ENCODE results near the gene CDC7. TPM values are rescaled to one million over a fixed set of nuclear protein-coding genes. Genes with fewer than 3 reads are reported as not detected.

Gene CDC7
- total RNA-seq, 2 donors from 2014 or later, result 3.5 to 10.3 TPM

- Histone ChIP-seq H3K9me3 (no peaks in the 10 kb centered on the region), H3K4me1 (no peaks in the 10 kb centered on the region), H3K4me3 (no peak overlapping the region), H3K27ac (no peak overlapping the region), H3K9ac (ENCODE audit: low read depth in 2 of 2, low read length in 2 of 2) (no peak overlapping the region), H3K36me3 (no peaks in the 10 kb centered on the region), H3K27me3 (no peaks in the 10 kb centered on the region)
- TF ChIP-seq, protein P1, sequence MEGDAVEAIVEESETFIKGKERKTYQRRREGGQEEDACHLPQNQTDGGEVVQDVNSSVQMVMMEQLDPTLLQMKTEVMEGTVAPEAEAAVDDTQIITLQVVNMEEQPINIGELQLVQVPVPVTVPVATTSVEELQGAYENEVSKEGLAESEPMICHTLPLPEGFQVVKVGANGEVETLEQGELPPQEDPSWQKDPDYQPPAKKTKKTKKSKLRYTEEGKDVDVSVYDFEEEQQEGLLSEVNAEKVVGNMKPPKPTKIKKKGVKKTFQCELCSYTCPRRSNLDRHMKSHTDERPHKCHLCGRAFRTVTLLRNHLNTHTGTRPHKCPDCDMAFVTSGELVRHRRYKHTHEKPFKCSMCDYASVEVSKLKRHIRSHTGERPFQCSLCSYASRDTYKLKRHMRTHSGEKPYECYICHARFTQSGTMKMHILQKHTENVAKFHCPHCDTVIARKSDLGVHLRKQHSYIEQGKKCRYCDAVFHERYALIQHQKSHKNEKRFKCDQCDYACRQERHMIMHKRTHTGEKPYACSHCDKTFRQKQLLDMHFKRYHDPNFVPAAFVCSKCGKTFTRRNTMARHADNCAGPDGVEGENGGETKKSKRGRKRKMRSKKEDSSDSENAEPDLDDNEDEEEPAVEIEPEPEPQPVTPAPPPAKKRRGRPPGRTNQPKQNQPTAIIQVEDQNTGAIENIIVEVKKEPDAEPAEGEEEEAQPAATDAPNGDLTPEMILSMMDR (IDR thresholded peaks at IDR 0.05), result no peak
- no peak for DNase-seq
- intact Hi-C loops (cut with DNase I), result no loop called here
Observed at GRCh38 chr1:91553177-91553591, 52.5 kb downstream of the CDC7 start.

GRCh38 chr1:91555074-91555730 lies 54.6 kb downstream of the CDC7 start:
- Histone ChIP-seq H3K27ac (peak overlapping the region; percentile 11), H3K9me3 (no peaks in the 10 kb centered on the region), H3K36me3 (no peaks in the 10 kb centered on the region), H3K4me3 (no peak overlapping the region), H3K4me1 (no peaks in the 10 kb centered on the region), H3K9ac (ENCODE audit: low read depth in 2 of 2, low read length in 2 of 2) (no peak overlapping the region), H3K27me3 (no peaks in the 10 kb centered on the region)
- intact Hi-C loops (cut with DNase I), result no loop called here
- no peak for DNase-seq
- TF ChIP-seq, protein P1 (IDR thresholded peaks at IDR 0.05), result no peak

- intact Hi-C loops (cut with DNase I), result no loop called here
- Histone ChIP-seq H3K9ac (ENCODE audit: low read depth in 2 of 2, low read length in 2 of 2) (peak overlapping the region in 1 of 2 donors; percentile 4), H3K36me3 (no peaks in the 10 kb centered on the region), H3K9me3 (no peaks in the 10 kb centered on the region), H3K27ac (peak overlapping the region; percentile 11), H3K4me3 (no peak overlapping the region), H3K4me1 (no peaks in the 10 kb centered on the region), H3K27me3 (no peaks in the 10 kb centered on the region)
- TF ChIP-seq, protein P1 (IDR thresholded peaks at IDR 0.05), result no peak
- no peak for DNase-seq
Observed at GRCh38 chr1:91555821-91556531, 55.3 kb downstream of the CDC7 start.

DNA sequence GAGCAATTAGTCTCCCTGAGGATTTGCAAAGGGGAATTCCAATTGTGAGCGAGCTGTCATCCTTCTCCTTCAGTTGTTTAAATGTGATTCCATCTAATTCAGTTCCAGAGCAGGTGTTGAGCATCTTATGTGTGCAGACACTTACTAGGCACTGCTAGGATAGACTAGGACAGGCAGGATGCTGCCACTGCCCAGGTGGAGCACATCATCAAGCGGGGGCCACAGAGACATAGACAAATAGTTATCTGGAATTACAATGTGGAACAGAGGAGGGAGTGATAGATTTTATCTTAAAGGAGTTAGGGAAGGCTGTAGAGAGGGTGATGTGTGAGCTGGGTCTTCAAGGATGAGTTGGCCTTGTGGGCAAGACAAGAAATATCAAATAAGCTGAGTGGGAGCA lies 55.9 kb downstream of the CDC7 start:
- no peak for DNase-seq
- TF ChIP-seq, protein P1 (IDR thresholded peaks at IDR 0.05), result no peak
- H3K4me1 ChIP-seq, result no peaks in the 10 kb centered on the region
- H3K9me3 ChIP-seq, result no peaks in the 10 kb centered on the region
- H3K9ac ChIP-seq (ENCODE audit: low read depth in 2 of 2, low read length in 2 of 2), result no peak overlapping the region
- no peak overlapping the region for H3K27ac ChIP-seq
- no peaks in the 10 kb centered on the region for H3K36me3 ChIP-seq
- no peaks in the 10 kb centered on the region for H3K27me3 ChIP-seq
- intact Hi-C loops (cut with DNase I), result no loop called here
- no peak overlapping the region for H3K4me3 ChIP-seq

- Histone ChIP-seq H3K4me1 (no peaks in the 10 kb centered on the region), H3K36me3 (no peaks in the 10 kb centered on the region), H3K4me3 (no peak overlapping the region), H3K27ac (no peak overlapping the region), H3K9me3 (no peaks in the 10 kb centered on the region), H3K9ac (ENCODE audit: low read depth in 2 of 2, low read length in 2 of 2) (no peak overlapping the region), H3K27me3 (no peaks in the 10 kb centered on the region)
- no peak for DNase-seq
- intact Hi-C loops (cut with DNase I), result no loop called here
- TF ChIP-seq, protein P1 (IDR thresholded peaks at IDR 0.05), result no peak
Observed at GRCh38 chr1:91557039-91557690, 56.5 kb downstream of the CDC7 start.
